Femur (tissue), 1 donor: ENCODE results near the gene CDHR2.
"Not testable (repeated sequence)": the region's sequence is repeated elsewhere in the genome, so short reads cannot be mapped to it uniquely, and the experiment has no call there.

ENCODE experiments used
- DNase-seq: peaks from one replicate; pipeline ENCODE4 v3.0.0-alpha.2; 2017

CDHR2 gene

GRCh38 chr5:176542596-176543427 is 6.3 kb upstream of the CDHR2 start:
- no peak for DNase-seq

- peak; percentile 72 for DNase-seq
Observed at GRCh38 chr5:176543428-176544182, 5.5 kb upstream of the CDHR2 start.

DNA sequence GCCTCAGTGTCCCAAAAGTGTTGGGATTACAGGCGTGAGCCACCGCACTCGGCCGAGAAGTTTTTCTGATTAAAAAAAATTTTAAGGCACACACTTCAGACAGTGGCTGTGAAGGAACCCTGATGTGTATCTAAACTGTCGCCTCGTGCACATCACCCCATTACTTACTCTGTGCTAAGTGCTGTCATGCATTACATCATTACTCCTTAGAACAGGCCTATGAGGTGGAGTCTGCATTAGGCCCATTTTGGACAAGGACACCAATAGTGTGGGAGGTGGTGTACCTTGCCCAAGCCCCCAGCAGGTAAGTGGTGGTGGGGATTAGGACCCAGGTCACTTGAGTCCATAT is 3.8 kb upstream of the CDHR2 start:
- no peak for DNase-seq

DNA sequence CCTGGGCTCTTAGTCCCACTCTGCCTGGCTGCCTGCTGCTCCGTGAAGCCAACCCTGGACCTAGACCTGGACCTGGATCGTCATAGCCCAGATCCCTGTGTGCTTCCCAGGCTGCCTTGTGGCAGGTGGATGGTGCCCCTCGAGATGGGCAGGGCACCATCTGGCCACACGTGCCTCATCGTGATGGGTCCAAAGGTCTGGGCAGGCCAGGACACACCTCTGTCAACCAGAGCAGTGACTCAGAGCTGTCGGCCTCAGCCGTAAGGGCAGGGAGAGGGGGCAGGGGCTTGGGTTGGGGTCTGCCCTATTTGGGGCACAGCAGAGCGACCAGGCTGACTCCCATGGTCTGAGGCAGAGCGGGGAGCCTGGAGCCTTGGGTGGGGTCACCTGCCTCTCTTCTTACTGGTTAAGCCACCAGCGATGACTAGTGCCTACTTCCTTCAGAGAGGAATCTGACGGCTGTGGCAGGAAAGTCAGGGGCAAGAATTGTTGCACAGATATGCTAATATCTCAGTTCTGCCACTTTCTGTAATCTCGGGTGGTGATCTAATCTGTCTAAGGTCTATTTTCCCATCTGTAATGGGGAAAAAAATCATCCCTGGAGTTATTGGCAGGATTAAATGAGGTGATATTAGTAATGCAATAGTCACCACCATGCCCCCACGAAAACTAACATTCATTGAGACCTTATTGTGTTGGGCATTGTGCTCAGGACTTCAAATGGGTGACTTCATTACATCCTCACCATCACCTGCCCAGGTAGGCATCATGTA is 3.2 kb upstream of the CDHR2 start:
- no peak for DNase-seq

DNA sequence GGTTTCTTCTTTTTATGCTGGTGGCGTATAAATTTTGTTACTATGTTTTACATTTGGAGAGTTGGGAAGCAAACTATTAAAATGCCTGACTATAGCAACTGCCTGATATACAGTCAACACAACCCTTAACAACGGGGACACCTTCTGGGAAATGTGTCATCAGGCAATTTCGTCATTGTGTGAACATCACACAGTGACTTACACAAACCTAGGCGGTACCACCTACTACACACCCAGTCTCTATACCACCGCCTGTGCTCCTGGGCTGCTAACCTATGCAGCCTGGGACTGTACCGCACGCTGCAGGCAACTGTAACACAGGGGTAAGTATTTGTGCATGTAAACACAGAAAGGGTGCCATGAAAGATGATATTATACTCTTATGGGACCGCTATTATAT is 1.3 kb upstream of the CDHR2 start:
- no peak for DNase-seq

DNA sequence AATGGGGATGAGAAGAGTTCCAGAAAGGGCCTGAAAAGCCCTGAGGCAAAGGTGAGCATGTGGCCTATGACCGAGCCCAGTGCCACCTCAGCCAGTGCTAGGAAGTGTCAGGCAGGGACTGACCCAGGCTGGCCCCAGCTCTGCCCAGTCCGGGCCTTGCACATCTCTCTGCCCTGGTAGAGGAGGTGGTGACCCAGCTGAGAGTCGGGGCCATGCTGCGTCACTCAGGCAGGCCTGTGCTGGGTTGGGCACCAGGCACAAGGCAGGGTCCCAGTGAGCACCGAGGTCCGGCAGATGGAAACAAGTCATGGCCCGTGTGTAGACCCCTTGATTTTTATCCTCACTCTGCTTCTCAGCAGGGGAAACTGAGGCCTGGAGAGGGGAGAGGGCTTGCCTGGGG is 729 bp downstream of the CDHR2 start:
- no peak for DNase-seq

DNA sequence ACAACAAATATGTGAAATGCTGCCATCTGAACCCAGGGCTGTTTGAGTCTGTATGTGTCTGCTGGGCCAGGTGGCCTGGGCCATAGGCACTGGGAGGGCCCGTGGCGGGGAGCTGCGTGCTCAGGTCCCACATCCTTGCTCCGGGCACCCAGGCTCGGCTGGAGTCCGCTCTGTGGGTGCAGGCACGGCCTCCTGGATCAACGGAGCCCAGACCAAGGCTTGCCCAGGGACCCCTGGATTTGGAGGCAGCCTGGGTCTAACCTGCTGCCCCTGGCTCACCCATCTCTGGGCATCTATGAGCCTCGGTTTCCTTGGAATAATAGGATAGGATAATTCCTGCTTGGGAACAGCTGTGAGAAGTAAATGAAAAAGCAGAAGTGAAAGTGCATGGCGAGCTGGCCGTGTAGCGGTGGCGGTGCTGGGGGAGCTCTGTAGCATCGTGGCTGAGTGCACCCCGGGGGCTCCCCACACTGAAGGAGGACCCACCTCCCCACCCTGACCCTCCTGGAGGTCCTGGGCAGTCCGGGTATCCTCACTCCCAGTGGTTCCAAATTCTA is 1.2 kb downstream of the CDHR2 start:
- no peak for DNase-seq

GRCh38 chr5:176550937-176551336 is 1.8 kb downstream of the CDHR2 start:
- not testable (repeated sequence) for DNase-seq

- DNase-seq: no peak
Observed at GRCh38 chr5:176552332-176552869, 3.3 kb downstream of the CDHR2 start.

GRCh38 chr5:176553260-176554085 is 4.3 kb downstream of the CDHR2 start:
- DNase-seq: no peak

DNA sequence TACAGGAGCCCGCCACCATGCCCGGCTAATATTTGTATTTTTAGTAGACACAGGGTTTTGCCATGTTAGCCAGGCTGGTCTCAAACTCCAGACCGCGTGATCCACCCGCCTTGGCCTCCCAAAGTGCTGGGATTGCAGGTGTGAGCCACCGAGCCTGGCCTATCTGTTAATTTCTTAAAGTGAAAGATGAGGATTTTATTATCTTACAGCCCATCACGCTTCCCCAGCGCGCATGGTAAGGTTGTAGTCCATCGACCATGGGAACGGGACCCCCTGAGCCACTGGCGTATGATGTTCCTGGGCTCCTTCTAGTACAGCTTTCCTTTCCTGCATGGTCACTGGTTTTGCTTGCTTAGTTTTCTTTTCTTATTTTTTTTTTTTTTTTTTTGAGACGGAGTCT is 8.7 kb downstream of the CDHR2 start:
- no peak for DNase-seq

DNA sequence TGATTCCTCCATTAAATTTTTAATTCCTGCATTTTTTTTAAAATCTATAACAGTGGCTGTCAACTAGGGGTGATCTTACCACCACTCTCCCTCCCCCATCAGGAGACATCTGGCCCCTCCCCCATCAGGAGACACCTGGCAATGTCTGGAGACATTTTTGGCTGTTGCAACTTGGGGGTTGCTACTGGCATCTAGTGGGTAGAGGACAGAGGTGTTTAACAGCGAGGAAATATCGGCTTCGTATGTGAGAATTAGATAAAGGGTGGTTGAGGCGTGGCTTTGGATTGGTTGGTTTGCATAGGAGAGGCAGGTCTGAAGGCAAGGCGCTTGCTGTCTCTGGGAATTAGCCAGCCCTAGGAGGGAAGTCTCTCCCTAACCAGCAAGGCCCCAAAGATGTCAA is 10.5 kb downstream of the CDHR2 start:
- no peak for DNase-seq

DNA sequence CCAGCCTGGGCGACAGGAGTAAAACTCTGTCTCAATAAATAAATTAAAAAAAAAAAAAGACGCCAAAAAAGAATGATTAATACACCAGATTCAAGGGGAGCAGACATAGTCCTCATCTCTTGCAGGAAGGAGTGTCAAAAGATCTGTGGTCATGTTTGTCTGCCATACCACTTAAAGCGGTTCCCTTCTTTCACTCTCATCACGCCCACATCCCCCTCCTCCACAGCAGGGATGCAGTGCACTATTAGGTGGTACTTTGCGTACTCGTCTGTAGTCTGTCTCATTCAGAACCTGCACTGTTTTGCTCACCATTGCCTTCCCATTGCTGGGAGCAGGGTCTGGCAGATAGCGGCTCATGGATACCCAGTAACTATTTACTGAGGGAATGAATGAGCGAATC is 11.2 kb downstream of the CDHR2 start:
- DNase-seq: no peak

GRCh38 chr5:176561259-176561658 is 12.1 kb downstream of the CDHR2 start:
- DNase-seq: no peak

DNA sequence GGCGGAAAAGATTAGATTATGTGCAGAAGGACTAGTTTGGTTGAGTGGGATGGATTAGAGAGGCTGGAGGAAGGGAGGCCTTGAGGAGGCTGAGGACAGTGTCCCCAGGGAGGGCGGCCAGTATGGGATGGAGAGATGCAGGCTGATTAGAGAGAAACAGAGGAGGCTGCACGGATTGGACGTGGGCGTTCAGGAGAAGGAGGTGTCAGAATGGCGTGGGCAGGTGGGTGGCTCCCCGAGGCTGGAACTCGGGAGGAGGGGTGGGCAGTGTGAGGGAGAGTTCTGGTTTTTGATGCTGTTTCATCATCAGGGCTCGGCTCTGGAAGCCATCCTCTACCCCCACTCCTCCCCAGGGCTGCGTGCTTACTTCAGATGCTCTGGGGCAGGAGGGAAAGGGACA is 13.0 kb downstream of the CDHR2 start:
- no peak for DNase-seq

DNA sequence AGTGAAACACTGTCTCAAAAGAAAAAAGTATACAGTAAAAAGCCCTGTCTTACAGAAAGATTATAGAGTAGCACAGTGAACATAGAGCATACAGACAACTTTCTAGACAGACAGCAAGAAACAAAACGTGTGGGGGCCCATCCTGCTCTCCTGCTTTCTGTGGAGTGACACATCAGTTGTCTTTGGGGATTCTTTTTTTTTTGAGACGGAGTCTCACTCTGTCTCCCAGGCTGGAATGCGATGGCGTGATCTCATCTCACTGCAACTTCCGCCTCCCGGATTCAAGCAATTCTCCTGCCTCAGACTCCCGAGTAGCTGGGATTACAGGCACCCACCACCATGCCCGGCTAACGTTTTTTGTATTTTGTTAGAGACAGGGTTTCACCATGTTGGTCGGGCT is 14.9 kb downstream of the CDHR2 start:
- DNase-seq: no peak

DNA sequence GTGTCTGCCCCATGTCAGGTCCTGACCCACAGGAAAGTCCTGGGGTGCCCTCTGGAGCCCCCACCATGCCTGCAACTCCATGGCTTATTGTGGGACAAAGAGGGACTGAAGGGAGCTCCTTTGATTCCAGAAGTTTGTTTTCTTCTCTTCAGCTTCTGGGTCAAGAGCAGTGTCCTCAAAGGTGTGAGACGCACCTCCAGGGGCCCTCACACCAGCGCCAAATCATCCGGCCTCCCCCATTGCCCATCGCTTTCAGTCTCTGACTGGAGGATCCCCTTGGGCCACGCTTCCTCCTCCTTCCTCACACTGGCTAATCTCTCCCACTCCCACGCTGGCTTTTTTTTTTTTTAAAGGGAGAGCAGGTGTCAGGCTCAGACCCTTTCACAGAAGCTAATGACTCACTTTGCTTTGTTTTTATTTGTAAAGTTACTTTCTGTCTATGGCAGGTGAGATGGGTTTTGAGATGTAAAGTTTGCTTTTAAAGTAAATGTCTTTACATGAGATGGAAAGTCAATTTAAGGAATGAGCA is 16.7 kb downstream of the CDHR2 start:
- DNase-seq: no peak

GRCh38 chr5:176568657-176569056 is 19.5 kb downstream of the CDHR2 start:
- no peak for DNase-seq

DNA sequence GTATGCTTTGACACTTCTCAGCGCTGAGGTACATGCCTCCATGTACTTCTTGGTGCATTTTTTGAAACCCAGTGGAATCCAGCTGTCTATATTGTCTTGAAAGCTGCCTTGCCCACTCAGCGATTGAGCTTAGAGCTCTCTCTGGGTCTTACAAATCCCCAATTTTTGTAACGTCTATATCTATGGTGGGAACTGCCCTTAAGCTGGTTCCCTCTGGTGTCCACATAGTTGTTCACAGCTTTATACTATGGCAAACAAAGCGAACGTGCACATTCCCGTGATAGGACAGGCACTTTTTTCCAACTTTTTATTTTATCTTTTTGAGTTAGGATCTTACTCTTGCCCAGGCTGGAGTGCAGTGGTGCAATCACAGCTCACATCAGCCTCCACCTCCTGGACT is 20.9 kb downstream of the CDHR2 start:
- no peak for DNase-seq

- DNase-seq: peak; percentile 54
Observed at GRCh38 chr5:176573564-176574296, 24.6 kb downstream of the CDHR2 start.

GRCh38 chr5:176574297-176574591 is 25.1 kb downstream of the CDHR2 start:
- no peak for DNase-seq
